ENCODE data around the gene LCLAT1. TPM values are rescaled to one million over a fixed set of nuclear protein-coding genes. Genes with fewer than 3 reads are reported as not detected.

The LCLAT1 gene
- total RNA-seq, 1 experiment from 2014 or later, result 41.8 TPM

Other genes with a start within 250 kb of the LCLAT1 start
- gene LBH, start 215.7 kb upstream of the LCLAT1 start, total RNA-seq (2014; rRNA removed; shearing (Covaris generic)), result not detected in 2 replicates

Data from G401 (cell line).